Nephron progenitor cell (in vitro differentiated cells): ENCODE data around the gene TBX4.
"Not testable (repeated sequence)": the region's sequence is repeated elsewhere in the genome, so short reads cannot be mapped to it uniquely, and the experiment has no call there.

Experiments
- DNase-seq: peaks from one replicate; pipeline ENCODE4 v3.0.0; 2021
- H3K27ac Mint-ChIP-seq: 2 replicates; pipeline ENCODE4 v1.8.0; 2021; ENCODE audit warnings: mild to moderate bottlenecking, moderate library complexity, mixed read lengths
- H3K27me3 Mint-ChIP-seq: 2 replicates; pipeline ENCODE4 v1.8.0; 2021; ENCODE audit warnings: mild to moderate bottlenecking, low read depth, mixed read lengths; ENCODE audit not compliant: poor library complexity
- H3K36me3 Mint-ChIP-seq: 2 replicates; pipeline ENCODE4 v1.8.0; 2021; ENCODE audit warnings: low read depth, mixed read lengths
- H3K4me1 Mint-ChIP-seq: 2 replicates; pipeline ENCODE4 v1.8.0; 2021; ENCODE audit warnings: mixed read lengths
- H3K4me3 Mint-ChIP-seq: 2 replicates; pipeline ENCODE4 v1.8.0; 2021; ENCODE audit warnings: mild to moderate bottlenecking, moderate library complexity, mixed read lengths
- H3K9me3 Mint-ChIP-seq: 2 replicates; pipeline ENCODE4 v1.8.0; 2021; ENCODE audit warnings: mild to moderate bottlenecking, moderate library complexity, mixed read lengths
- TF ChIP-seq, protein P1 (sequence below): fragments of 200-600 bp; sonication (generic); IDR thresholded peaks from 2 replicates; pipeline ENCODE4 v1.5.0; 2021; ENCODE audit warnings: antibody characterized with exemption

TBX4 gene

GRCh38 chr17:61507383-61508066 lies 55.3 kb downstream of the TBX4 start:
- Mint-ChIP-seq H3K27ac (no peak overlapping the region), H3K9me3 (peaks cover 4% of the 10 kb centered on the region), H3K4me1 (peaks cover 33% of the 10 kb centered on the region), H3K36me3 (no peaks in the 10 kb centered on the region), H3K4me3 (no peak overlapping the region), H3K27me3 (peaks cover 7% of the 10 kb centered on the region)
- TF ChIP-seq, protein P1, sequence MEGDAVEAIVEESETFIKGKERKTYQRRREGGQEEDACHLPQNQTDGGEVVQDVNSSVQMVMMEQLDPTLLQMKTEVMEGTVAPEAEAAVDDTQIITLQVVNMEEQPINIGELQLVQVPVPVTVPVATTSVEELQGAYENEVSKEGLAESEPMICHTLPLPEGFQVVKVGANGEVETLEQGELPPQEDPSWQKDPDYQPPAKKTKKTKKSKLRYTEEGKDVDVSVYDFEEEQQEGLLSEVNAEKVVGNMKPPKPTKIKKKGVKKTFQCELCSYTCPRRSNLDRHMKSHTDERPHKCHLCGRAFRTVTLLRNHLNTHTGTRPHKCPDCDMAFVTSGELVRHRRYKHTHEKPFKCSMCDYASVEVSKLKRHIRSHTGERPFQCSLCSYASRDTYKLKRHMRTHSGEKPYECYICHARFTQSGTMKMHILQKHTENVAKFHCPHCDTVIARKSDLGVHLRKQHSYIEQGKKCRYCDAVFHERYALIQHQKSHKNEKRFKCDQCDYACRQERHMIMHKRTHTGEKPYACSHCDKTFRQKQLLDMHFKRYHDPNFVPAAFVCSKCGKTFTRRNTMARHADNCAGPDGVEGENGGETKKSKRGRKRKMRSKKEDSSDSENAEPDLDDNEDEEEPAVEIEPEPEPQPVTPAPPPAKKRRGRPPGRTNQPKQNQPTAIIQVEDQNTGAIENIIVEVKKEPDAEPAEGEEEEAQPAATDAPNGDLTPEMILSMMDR = no peak
- no peak for DNase-seq

GRCh38 chr17:61508912-61509311 lies 56.7 kb downstream of the TBX4 start:
- Mint-ChIP-seq H3K9me3 (peaks cover 4% of the 10 kb centered on the region), H3K36me3 (no peaks in the 10 kb centered on the region), H3K27me3 (peaks cover 11% of the 10 kb centered on the region), H3K4me1 (peaks cover 33% of the 10 kb centered on the region), H3K4me3 (no peak overlapping the region), H3K27ac (no peak overlapping the region)
- DNase-seq = no peak
- TF ChIP-seq, protein P1 = no peak

DNA sequence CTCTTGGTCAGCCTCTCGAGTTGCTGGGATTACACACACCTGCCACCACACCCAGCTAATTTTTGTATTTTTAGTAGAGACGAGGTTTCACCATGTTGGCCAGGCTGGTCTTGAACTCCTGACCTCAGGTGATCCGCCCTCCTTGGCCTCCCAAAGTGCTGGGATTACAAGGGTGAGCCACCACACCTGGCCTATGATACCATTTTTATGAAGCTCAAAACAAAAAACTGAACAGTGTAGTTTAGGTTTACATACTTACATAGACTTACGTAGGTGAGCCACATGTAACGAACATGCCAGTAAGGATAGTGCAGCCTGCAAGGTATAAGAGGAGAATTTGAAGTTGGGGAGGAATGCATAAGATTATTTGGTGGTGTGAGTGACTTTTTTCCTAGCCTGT lies 57.2 kb downstream of the TBX4 start:
- H3K27me3 Mint-ChIP-seq = peaks cover 11% of the 10 kb centered on the region
- H3K27ac Mint-ChIP-seq, H3K9me3 Mint-ChIP-seq, DNase-seq, H3K36me3 Mint-ChIP-seq, H3K4me3 Mint-ChIP-seq: not testable (repeated sequence)
- peaks cover 33% of the 10 kb centered on the region for H3K4me1 Mint-ChIP-seq

DNA sequence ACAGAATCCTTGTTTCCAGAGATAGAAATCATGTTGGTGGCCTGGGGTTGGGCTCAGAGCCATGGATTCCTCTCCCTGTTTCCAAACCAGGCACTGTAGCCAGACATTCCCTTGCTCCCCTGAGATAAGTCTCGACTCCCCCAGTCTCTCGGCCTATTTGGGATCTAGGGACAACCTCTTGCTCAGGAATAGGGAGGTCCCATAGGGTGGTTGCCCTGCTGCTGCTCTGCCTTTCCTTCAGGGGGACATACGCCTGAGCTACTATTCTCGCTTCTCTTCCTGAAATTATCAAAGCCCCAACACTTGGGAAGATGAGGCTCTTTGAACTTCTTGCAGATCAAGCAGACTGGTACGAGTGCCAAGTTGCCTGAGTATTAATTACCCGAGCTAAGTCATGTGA lies 58.0 kb downstream of the TBX4 start:
- peaks cover 28% of the 10 kb centered on the region for H3K4me1 Mint-ChIP-seq
- H3K27me3 Mint-ChIP-seq = peaks cover 11% of the 10 kb centered on the region
- no peak overlapping the region for H3K4me3 Mint-ChIP-seq
- no peaks in the 10 kb centered on the region for H3K36me3 Mint-ChIP-seq
- no peak for DNase-seq
- TF ChIP-seq, protein P1 = no peak
- no peak overlapping the region for H3K27ac Mint-ChIP-seq
- peaks cover 4% of the 10 kb centered on the region for H3K9me3 Mint-ChIP-seq

DNA sequence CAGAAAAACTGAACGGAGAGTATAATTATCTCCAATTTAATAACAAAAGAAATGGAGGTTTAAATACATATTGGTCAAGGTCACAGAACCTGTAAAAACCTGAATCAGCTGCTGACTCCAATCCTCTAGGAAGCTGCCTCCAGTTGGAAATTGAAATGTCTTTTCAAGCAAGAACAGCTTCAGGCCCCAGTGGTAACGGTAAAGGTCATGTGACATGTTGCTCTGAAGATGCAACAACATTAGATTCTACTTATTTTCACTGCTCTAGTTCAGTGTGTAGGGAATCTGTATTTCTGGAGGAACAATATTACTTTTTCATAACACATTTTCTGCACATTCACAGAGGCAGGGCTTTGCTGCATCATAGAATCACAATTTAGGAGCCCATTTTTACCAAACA lies 58.8 kb downstream of the TBX4 start:
- H3K9me3 Mint-ChIP-seq = no peaks in the 10 kb centered on the region
- H3K36me3 Mint-ChIP-seq = no peaks in the 10 kb centered on the region
- TF ChIP-seq, protein P1 = no peak
- peaks cover 14% of the 10 kb centered on the region for H3K27me3 Mint-ChIP-seq
- peaks cover 22% of the 10 kb centered on the region for H3K4me1 Mint-ChIP-seq
- no peak overlapping the region for H3K4me3 Mint-ChIP-seq
- DNase-seq = no peak
- no peak overlapping the region for H3K27ac Mint-ChIP-seq

GRCh38 chr17:61511480-61512182 lies 59.4 kb downstream of the TBX4 start:
- TF ChIP-seq, protein P1 = no peak
- Mint-ChIP-seq H3K27ac (no peak overlapping the region), H3K36me3 (no peaks in the 10 kb centered on the region), H3K9me3 (no peaks in the 10 kb centered on the region), H3K27me3 (peaks cover 15% of the 10 kb centered on the region), H3K4me3 (no peak overlapping the region), H3K4me1 (peaks cover 15% of the 10 kb centered on the region)
- DNase-seq = no peak
